ENCODE measurements around the gene RND2.
"Not testable (repeated sequence)": the region's sequence is repeated elsewhere in the genome, so short reads cannot be mapped to it uniquely, and the experiment has no call there.

RND2 gene

GRCh38 chr17:43043307-43043706 is 18.3 kb downstream of the RND2 start:
- ATAC-seq (ENCODE audit: insufficient read depth, low read depth) (no peak), DNase-seq (no peak)
- Histone ChIP-seq H2AFZ (ENCODE audit: low read depth, low read length) (no peak overlapping the region), H3K4me3 (ENCODE audit: low read depth in 1 of 2, low read length in 2 of 2) (no peak overlapping the region), H3K79me2 (ENCODE audit: insufficient read depth, low read length) (no peaks in the 10 kb centered on the region), H3K9me3 (ENCODE audit: insufficient read depth, low read length, severe bottlenecking) (no peaks in the 10 kb centered on the region), H3K9ac (ENCODE audit: low read depth, low read length) (no peak overlapping the region), H3K27ac (ENCODE audit: low read length) (no peak overlapping the region), H3K4me1 (ENCODE audit: insufficient read depth, low read length) (no peaks in the 10 kb centered on the region), H4K20me1 (ENCODE audit: insufficient read depth, low read length) (no peaks in the 10 kb centered on the region), H3K27me3 (ENCODE audit: insufficient read depth, low read length, poor library complexity) (no peaks in the 10 kb centered on the region), H3K4me2 (ENCODE audit: insufficient read depth, low read length) (no peak overlapping the region), H3K36me3 (ENCODE audit: insufficient read depth, low read length) (peaks cover 45% of the 10 kb centered on the region)
- TF ChIP-seq CTCF (IDR thresholded peaks at IDR 0.05; ENCODE audit: borderline replicate concordance, extremely low read depth, low read length, poor library complexity, severe bottlenecking) (no peak), EZH2 (IDR thresholded peaks at IDR 0.05; ENCODE audit: borderline replicate concordance, low read depth, low read length, severe bottlenecking) (no peak)

- Histone ChIP-seq H2AFZ (ENCODE audit: low read depth, low read length) (no peak overlapping the region), H3K27ac (ENCODE audit: low read length) (no peak overlapping the region), H4K20me1 (ENCODE audit: insufficient read depth, low read length) (no peaks in the 10 kb centered on the region), H3K4me1 (ENCODE audit: insufficient read depth, low read length) (no peaks in the 10 kb centered on the region), H3K4me2 (ENCODE audit: insufficient read depth, low read length) (no peak overlapping the region), H3K79me2 (ENCODE audit: insufficient read depth, low read length) (no peaks in the 10 kb centered on the region), H3K4me3 (ENCODE audit: low read depth in 1 of 2, low read length in 2 of 2) (no peak overlapping the region), H3K36me3 (ENCODE audit: insufficient read depth, low read length) (peaks cover 50% of the 10 kb centered on the region), H3K27me3 (ENCODE audit: insufficient read depth, low read length, poor library complexity) (no peaks in the 10 kb centered on the region), H3K9ac (ENCODE audit: low read depth, low read length) (no peak overlapping the region), H3K9me3 (ENCODE audit: insufficient read depth, low read length, severe bottlenecking) (no peaks in the 10 kb centered on the region)
- DNase-seq (no peak), ATAC-seq (ENCODE audit: insufficient read depth, low read depth) (no peak)
- TF ChIP-seq CTCF (IDR thresholded peaks at IDR 0.05; ENCODE audit: borderline replicate concordance, extremely low read depth, low read length, poor library complexity, severe bottlenecking) = no peak
- TF ChIP-seq EZH2 (IDR thresholded peaks at IDR 0.05; ENCODE audit: borderline replicate concordance, low read depth, low read length, severe bottlenecking) = no peak
Measured at GRCh38 chr17:43044024-43044423, 19.0 kb downstream of the RND2 start.

GRCh38 chr17:43051969-43052368 is 26.9 kb downstream of the RND2 start:
- peaks cover 93% of the 10 kb centered on the region for H3K36me3 ChIP-seq (ENCODE audit: insufficient read depth, low read length)
- ATAC-seq (ENCODE audit: insufficient read depth, low read depth) = no peak

GRCh38 chr17:43053008-43053407 is 28.0 kb downstream of the RND2 start:
- H3K36me3 ChIP-seq (ENCODE audit: insufficient read depth, low read length) = peaks cover 87% of the 10 kb centered on the region

More at GRCh38 chr17:43051969-43052368, 26.9 kb downstream of the RND2 start:
- Histone ChIP-seq H3K27ac (ENCODE audit: low read length) (no peak overlapping the region), H4K20me1 (ENCODE audit: insufficient read depth, low read length) (no peaks in the 10 kb centered on the region), H3K4me3 (ENCODE audit: low read depth in 1 of 2, low read length in 2 of 2) (no peak overlapping the region), H3K27me3 (ENCODE audit: insufficient read depth, low read length, poor library complexity) (no peaks in the 10 kb centered on the region), H2AFZ (ENCODE audit: low read depth, low read length) (no peak overlapping the region), H3K79me2 (ENCODE audit: insufficient read depth, low read length) (no peaks in the 10 kb centered on the region), H3K4me2 (ENCODE audit: insufficient read depth, low read length) (no peak overlapping the region), H3K9ac (ENCODE audit: low read depth, low read length) (no peak overlapping the region), H3K4me1 (ENCODE audit: insufficient read depth, low read length) (no peaks in the 10 kb centered on the region), H3K9me3 (ENCODE audit: insufficient read depth, low read length, severe bottlenecking) (no peaks in the 10 kb centered on the region)
- TF ChIP-seq CTCF (IDR thresholded peaks at IDR 0.05; ENCODE audit: borderline replicate concordance, extremely low read depth, low read length, poor library complexity, severe bottlenecking) = no peak
- TF ChIP-seq EZH2 (IDR thresholded peaks at IDR 0.05; ENCODE audit: borderline replicate concordance, low read depth, low read length, severe bottlenecking) = no peak
- DNase-seq = no peak

More at GRCh38 chr17:43053008-43053407, 28.0 kb downstream of the RND2 start:
- not testable (repeated sequence) for H3K4me2 ChIP-seq (ENCODE audit: insufficient read depth, low read length); DNase-seq; H3K4me3 ChIP-seq (ENCODE audit: low read depth in 1 of 2, low read length in 2 of 2); H2AFZ ChIP-seq (ENCODE audit: low read depth, low read length); H3K79me2 ChIP-seq (ENCODE audit: insufficient read depth, low read length); H4K20me1 ChIP-seq (ENCODE audit: insufficient read depth, low read length); ATAC-seq (ENCODE audit: insufficient read depth, low read depth); H3K4me1 ChIP-seq (ENCODE audit: insufficient read depth, low read length); H3K9me3 ChIP-seq (ENCODE audit: insufficient read depth, low read length, severe bottlenecking); H3K27ac ChIP-seq (ENCODE audit: low read length); H3K9ac ChIP-seq (ENCODE audit: low read depth, low read length); H3K27me3 ChIP-seq (ENCODE audit: insufficient read depth, low read length, poor library complexity)

Data from DND-41 (cell line).